ENCODE measurements around the gene ULK4. TPM values are rescaled to one million over a fixed set of nuclear protein-coding genes. Genes with fewer than 3 reads are reported as not detected.

ULK4 gene
- total RNA-seq, 1 experiment from 2014 or later, result 8.7 TPM

GRCh38 chr3:41362638-41363559, 599.0 kb downstream of the ULK4 start:
- no peaks in the 10 kb centered on the region for H3K9me3 ChIP-seq (ENCODE audit: insufficient read depth, low read depth)
- no peak for TF ChIP-seq EZH2 (IDR thresholded peaks at IDR 0.05; ENCODE audit: low read depth)
- no peak for TF ChIP-seq CTCF (conservative IDR thresholded peaks at IDR 0.05)
- no TSS peak for BruUV-seq (replicated peaks)
- H3K27ac ChIP-seq, result no peak overlapping the region
- no peaks in the 10 kb centered on the region for H3F3A ChIP-seq (ENCODE audit: insufficient read depth, low read depth)
- 0 out of 2 replicates have a peak, but pooled peaks cover 5% of the 10 kb centered on the region for H3K4me1 ChIP-seq (replicated peaks; ENCODE audit: insufficient read depth)
- intact Hi-C loops (cut with micrococcal nuclease; ENCODE audit: unreplicated experiment), result no loop called here
- no peak overlapping the region for H2AFZ ChIP-seq
- no peaks in the 10 kb centered on the region for H3K27me3 ChIP-seq (ENCODE audit: insufficient read depth, low read depth)
- no peaks in the 10 kb centered on the region for H3K79me2 ChIP-seq (ENCODE audit: low read depth)
- DNase-seq, result no peak
- no peak overlapping the region for H3K4me3 ChIP-seq
- POLR2A ChIA-PET (ENCODE audit: unreplicated experiment), result no interaction called here
- CTCF ChIA-PET, result no interaction called here
- no peaks in the 10 kb centered on the region for H4K20me1 ChIP-seq (ENCODE audit: insufficient read depth)
- H3K36me3 ChIP-seq (ENCODE audit: low read depth), result no peaks in the 10 kb centered on the region
- no peak overlapping the region for H3K4me2 ChIP-seq
- H3K9me2 ChIP-seq (ENCODE audit: insufficient read depth), result no peaks in the 10 kb centered on the region

GRCh38 chr3:41357271-41357670, 604.6 kb downstream of the ULK4 start:
- Histone ChIP-seq H3K9me3 (ENCODE audit: insufficient read depth, low read depth) (no peaks in the 10 kb centered on the region), H3K27ac (no peak overlapping the region), H3K36me3 (ENCODE audit: low read depth) (no peaks in the 10 kb centered on the region), H3K4me1 (replicated peaks; ENCODE audit: insufficient read depth) (peaks cover 8% of the 10 kb centered on the region), H4K20me1 (ENCODE audit: insufficient read depth) (no peaks in the 10 kb centered on the region), H3K4me2 (no peak overlapping the region), H3K27me3 (ENCODE audit: insufficient read depth, low read depth) (no peaks in the 10 kb centered on the region), H2AFZ (no peak overlapping the region), H3K79me2 (ENCODE audit: low read depth) (no peaks in the 10 kb centered on the region), H3K9me2 (ENCODE audit: insufficient read depth) (no peaks in the 10 kb centered on the region), H3K4me3 (no peak overlapping the region), H3F3A (ENCODE audit: insufficient read depth, low read depth) (no peaks in the 10 kb centered on the region)
- ChIA-PET CTCF (no interaction called here), POLR2A (ENCODE audit: unreplicated experiment) (no interaction called here)
- no peak for DNase-seq
- intact Hi-C loops (cut with micrococcal nuclease; ENCODE audit: unreplicated experiment), result no loop called here
- TF ChIP-seq EZH2 (IDR thresholded peaks at IDR 0.05; ENCODE audit: low read depth) (no peak), CTCF (conservative IDR thresholded peaks at IDR 0.05) (no peak)
- no TSS peak for BruUV-seq (replicated peaks)

GRCh38 chr3:41356775-41357174, 605.1 kb downstream of the ULK4 start:
- POLR2A ChIA-PET (ENCODE audit: unreplicated experiment), result no interaction called here
- CTCF ChIA-PET, result no interaction called here
- H4K20me1 ChIP-seq (ENCODE audit: insufficient read depth), result no peaks in the 10 kb centered on the region
- no peaks in the 10 kb centered on the region for H3K9me3 ChIP-seq (ENCODE audit: insufficient read depth, low read depth)
- no peak overlapping the region for H3K4me2 ChIP-seq
- H2AFZ ChIP-seq, result no peak overlapping the region
- H3F3A ChIP-seq (ENCODE audit: insufficient read depth, low read depth), result no peaks in the 10 kb centered on the region
- no TSS peak for BruUV-seq (replicated peaks)
- H3K36me3 ChIP-seq (ENCODE audit: low read depth), result no peaks in the 10 kb centered on the region
- H3K4me1 ChIP-seq (replicated peaks; ENCODE audit: insufficient read depth), result peaks cover 7% of the 10 kb centered on the region
- intact Hi-C loops (cut with micrococcal nuclease; ENCODE audit: unreplicated experiment), result no loop called here
- H3K79me2 ChIP-seq (ENCODE audit: low read depth), result no peaks in the 10 kb centered on the region
- no peaks in the 10 kb centered on the region for H3K27me3 ChIP-seq (ENCODE audit: insufficient read depth, low read depth)
- peak; percentile 7 to 43 for DNase-seq
- no peak overlapping the region for H3K4me3 ChIP-seq
- H3K9me2 ChIP-seq (ENCODE audit: insufficient read depth), result no peaks in the 10 kb centered on the region
- TF ChIP-seq EZH2 (IDR thresholded peaks at IDR 0.05; ENCODE audit: low read depth) (no peak), CTCF (conservative IDR thresholded peaks at IDR 0.05) (no peak)
- H3K27ac ChIP-seq, result no peak overlapping the region
